GM10248 (cell line): ENCODE results near the gene SUN5.

Experiments used
- CTCF ChIA-PET: fragments of 300-600 bp; sonication (Branson Sonifier 250); formaldehyde crosslinking; extraction: SDS; loops from one replicate; lab custom pipeline; 2021; ENCODE audit warnings: antibody characterized with exemption; lab: Yijun Ruan, JAX
- POLR2A ChIA-PET: fragments of 350-650 bp; sonication (Branson Sonifier 250); formaldehyde crosslinking; extraction: SDS; loops from one replicate; lab custom pipeline; 2020; ENCODE audit warnings: antibody characterized with exemption; lab: Yijun Ruan, JAX
- DNase-seq: peaks from one replicate; pipeline ENCODE4 v3.0.0; 2012; ENCODE audit errors: extremely low spot score
- TF ChIP-seq, protein P1 (sequence below): IDR thresholded peaks from 2 replicates; pipeline ENCODE4 v1.5.1; 2012; ENCODE audit warnings: mild to moderate bottlenecking, low read depth; ENCODE audit errors: extremely low read depth, missing control alignments, control extremely low read depth

The SUN5 gene

DNA sequence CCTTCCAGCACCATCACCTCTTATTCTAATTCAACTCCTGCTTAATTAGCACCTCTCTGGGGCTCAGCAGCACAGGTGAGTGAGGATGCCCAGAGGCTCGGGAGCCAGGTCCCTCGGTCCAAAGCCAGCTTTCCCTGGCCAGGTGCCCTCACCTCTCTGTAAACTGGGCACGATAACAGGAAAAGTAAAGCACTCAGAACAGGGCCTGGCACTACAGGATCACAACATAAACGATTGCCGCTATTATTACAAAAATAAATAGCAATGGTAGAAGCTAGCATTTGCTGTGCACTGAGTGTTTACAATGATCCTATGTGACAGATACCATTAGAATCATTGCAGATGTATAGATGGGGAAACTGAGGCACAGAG is 5.9 kb upstream of the SUN5 start:
- ChIA-PET CTCF (interaction anchor here (1.5 kb wide), 1 partner anchor 14 kb away, joined by 3 read pairs; no protein-coding TSS in a partner anchor), POLR2A (no interaction called here)

DNA sequence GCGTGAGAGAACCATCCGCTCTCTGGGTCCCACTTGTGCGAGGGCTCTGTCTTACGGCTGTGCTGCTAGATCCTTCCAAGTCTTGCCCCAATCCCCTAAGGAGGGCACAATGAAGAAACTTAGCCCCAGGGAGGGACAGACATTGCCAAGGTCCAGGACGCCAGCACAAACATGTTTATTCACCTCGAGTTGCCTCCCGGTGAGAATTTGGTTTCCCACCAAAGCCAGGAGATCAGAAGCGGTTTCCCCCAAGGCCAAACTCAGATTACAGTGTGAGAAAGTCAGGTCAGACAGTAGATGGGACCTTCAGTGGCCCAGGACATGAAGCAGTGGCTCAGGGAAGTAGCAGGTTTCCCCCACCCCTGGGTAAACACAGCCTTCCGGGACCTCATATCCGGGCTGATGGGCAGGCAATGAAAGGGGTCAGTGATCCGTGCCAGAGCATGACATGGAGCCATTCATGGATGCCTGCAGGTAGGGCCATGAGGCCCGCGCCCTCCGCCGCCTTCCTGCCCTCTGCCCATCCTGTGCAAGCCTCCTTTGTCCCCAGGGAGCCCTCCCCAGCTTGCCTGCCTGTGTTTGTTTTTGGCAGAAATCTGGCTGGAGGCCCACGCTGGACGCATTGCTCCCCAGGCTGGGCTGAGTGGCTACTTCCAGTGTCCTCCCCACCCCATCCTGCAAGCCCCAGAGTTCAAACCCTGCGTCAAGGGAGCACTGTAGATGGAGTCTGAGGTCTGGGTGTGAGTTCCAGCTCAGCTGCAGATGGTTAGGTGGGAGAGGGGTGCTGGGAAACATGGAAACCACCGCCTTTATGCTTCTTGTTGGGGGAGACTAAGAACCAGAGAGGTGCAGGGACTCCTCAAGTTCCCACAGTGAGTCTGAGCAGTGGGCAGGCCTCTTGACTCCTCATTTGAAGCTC is 5.2 kb upstream of the SUN5 start:
- no peak for DNase-seq
- POLR2A ChIA-PET, result no interaction called here
- CTCF ChIA-PET, result interaction anchor here (1.5 kb wide), 1 partner anchor 15 kb away, joined by 3 read pairs; no protein-coding TSS in a partner anchor
- TF ChIP-seq, protein P1, sequence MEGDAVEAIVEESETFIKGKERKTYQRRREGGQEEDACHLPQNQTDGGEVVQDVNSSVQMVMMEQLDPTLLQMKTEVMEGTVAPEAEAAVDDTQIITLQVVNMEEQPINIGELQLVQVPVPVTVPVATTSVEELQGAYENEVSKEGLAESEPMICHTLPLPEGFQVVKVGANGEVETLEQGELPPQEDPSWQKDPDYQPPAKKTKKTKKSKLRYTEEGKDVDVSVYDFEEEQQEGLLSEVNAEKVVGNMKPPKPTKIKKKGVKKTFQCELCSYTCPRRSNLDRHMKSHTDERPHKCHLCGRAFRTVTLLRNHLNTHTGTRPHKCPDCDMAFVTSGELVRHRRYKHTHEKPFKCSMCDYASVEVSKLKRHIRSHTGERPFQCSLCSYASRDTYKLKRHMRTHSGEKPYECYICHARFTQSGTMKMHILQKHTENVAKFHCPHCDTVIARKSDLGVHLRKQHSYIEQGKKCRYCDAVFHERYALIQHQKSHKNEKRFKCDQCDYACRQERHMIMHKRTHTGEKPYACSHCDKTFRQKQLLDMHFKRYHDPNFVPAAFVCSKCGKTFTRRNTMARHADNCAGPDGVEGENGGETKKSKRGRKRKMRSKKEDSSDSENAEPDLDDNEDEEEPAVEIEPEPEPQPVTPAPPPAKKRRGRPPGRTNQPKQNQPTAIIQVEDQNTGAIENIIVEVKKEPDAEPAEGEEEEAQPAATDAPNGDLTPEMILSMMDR, result no peak

More for the DNA sequence above, 5.9 kb upstream of the SUN5 start:
- DNase-seq, result no peak
- TF ChIP-seq, protein P1, result no peak

DNA sequence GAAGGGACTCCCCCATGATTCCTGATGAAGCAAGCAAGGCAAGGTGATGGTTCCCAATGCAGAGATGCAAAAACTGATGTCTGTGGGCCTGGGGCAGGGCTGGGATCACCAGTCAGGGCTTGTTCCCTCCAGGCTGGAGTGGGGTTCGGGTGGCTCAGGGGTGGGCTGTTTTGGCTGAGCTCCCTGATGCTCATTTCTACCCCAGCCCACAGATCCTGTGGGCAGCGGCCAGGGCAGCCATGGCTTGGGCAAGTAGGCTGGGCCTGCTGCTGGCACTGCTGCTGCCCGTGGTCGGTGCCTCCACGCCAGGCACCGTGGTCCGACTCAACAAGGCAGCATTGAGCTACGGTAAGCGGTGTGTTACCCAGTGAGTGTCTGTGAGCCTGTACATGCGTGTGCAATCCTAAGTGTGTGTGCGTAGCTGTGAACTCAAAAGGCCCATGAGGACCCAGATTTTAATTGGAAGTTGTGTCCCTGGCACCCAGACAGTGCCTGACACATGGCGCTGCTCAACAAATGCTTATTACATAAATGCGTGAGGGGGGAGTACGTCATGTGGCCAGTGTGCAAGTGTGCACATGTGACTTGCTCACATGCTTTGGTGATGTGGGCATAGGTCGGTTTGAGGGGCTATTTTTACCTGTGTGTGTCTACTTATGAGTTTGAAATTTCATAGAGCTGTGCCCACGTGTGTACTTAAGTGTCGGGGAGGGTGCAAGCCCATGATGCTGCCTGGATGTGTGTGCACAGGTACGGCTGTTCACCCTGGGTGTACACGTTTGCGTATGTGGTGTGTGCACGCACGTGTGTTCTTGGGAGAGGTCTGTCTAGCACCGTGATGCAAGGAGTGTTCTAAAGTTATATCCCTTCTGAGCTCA is 4.3 kb upstream of the SUN5 start:
- ChIA-PET CTCF (interaction anchor here (1.5 kb wide), 1 partner anchor 16 kb away, joined by 3 read pairs; no protein-coding TSS in a partner anchor), POLR2A (no interaction called here)
- TF ChIP-seq, protein P1, result no peak
- no peak for DNase-seq

DNA sequence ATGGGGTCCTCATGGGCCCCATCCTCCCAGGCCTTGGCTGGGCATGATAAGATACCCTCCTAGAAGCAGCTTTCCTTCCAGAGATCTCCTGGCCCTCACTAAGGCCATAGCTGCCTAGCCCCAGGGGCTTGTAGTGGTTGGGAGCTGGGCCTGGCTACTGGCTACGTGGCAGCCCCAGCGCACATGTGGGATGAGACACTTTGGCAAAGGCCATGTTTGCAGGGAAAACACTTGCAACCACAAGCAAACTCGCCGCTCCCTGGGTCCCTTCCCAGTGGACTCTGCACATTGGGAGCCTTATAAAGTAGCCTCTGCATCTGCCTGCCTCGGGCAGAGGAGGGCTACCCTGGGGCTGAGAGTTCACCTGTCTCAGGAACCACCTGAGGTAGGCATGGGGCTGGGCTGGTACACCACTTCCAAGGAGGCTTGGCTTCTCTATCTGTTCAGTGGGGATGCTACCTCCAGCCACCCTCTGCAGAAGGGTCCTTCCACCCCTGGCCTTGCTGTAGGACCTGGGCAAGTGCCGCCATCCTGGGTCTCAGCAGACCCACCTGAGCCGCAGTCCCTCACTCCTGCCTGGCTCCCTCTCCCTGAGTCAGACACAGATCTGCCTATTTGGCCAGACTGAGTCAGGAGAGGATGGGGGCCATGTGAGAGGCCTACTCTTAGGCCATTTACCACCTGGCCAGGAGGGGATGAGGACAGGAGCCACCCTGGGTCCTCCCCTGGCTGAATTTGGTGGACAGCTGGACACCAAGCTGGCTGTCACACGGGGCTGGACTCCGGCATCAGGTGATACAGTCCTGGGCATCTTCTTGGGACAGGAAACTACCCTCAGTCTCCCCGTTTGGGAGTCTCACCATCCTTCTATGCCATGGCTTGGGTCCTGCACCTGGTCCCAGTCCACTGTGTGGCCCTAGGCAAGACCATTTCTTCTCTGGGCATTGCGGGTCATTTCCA is 3.4 kb upstream of the SUN5 start, which contains the start of gene BPIFB2:
BPIFB2 (plus strand) TSS at position 329 of the 960 bp plus-strand sequence. CDS start 871 bp downstream, outside the sequence.
- ChIA-PET CTCF (interaction anchor here (2.7 kb wide), 1 partner anchor 9 kb away, joined by 6 read pairs; no protein-coding TSS in a partner anchor), POLR2A (no interaction called here)
- TF ChIP-seq, protein P1, result no peak
- DNase-seq, result no peak

DNA sequence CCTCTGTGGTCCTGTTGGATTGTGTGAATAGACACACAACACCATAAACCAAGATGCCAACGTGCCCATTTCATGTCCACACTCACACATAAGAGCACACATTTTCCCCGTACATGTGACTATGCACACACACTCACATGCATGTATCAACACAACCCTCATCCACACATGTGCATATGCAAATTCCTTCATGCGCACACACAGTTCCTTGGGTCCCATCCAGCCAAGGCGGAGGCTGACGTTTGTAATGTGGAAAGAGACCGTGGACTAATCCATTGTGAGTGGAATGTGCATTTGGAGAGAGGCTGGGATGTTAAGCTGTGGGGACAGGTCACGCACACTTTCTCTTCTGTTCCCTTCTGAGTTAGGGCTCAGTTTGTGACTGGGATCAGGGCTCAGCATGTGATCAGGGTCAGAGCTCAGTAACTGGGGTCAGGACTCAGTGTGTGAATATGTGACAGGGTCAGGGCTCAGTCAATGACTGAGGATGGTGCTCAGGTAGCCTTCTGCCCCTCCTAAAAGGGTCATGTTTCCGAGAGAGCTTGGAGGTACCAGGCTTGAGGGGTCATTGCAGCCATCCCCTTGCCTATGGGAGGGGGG is 2.6 kb upstream of the SUN5 start:
- POLR2A ChIA-PET, result no interaction called here
- no peak for DNase-seq
- TF ChIP-seq, protein P1, result no peak
- CTCF ChIA-PET, result interaction anchor here (2.7 kb wide), 1 partner anchor 10 kb away, joined by 6 read pairs; no protein-coding TSS in a partner anchor
